ENCODE results near the gene GLRX3.
"Not testable (repeated sequence)": the region's sequence is repeated elsewhere in the genome, so short reads cannot be mapped to it uniquely, and the experiment has no call there.

The GLRX3 gene

GRCh38 chr10:130136226-130137089 is at the start of gene GLRX3:
GLRX3 (plus strand) TSS chr10:130136391; CDS start chr10:130136421, 30 bp downstream.
- no peak for FAIRE-seq

GRCh38 chr10:130090565-130090964 is 45.6 kb upstream of the GLRX3 start:
- not testable (repeated sequence) for FAIRE-seq

- FAIRE-seq = no peak
Measured at GRCh38 chr10:130099344-130099743, 36.8 kb upstream of the GLRX3 start.

- FAIRE-seq = no peak
Measured at GRCh38 chr10:130105724-130106123, 30.5 kb upstream of the GLRX3 start.

GRCh38 chr10:130108146-130108545 is 28.0 kb upstream of the GLRX3 start:
- FAIRE-seq = not testable (repeated sequence)

GRCh38 chr10:130108934-130109604 is 27.1 kb upstream of the GLRX3 start:
- FAIRE-seq = no peak

GRCh38 chr10:130109796-130110245 is 26.4 kb upstream of the GLRX3 start:
- no peak for FAIRE-seq

GRCh38 chr10:130110246-130111112 is 25.7 kb upstream of the GLRX3 start, which contains the start of gene C10orf143:
C10orf143 (minus strand) TSS chr10:130110830; CDS start chr10:130110772, 58 bp downstream.
- no peak for FAIRE-seq

GRCh38 chr10:130111113-130111851 is 24.9 kb upstream of the GLRX3 start:
- peak; percentile 46 for FAIRE-seq

GRCh38 chr10:130111852-130112180 is 24.4 kb upstream of the GLRX3 start:
- no peak for FAIRE-seq

GRCh38 chr10:130112821-130113220 is 23.4 kb upstream of the GLRX3 start:
- no peak for FAIRE-seq

- FAIRE-seq = not testable (repeated sequence)
Measured at GRCh38 chr10:130116942-130117341, 19.2 kb upstream of the GLRX3 start.

GRCh38 chr10:130117535-130117934 is 18.7 kb upstream of the GLRX3 start:
- FAIRE-seq = not testable (repeated sequence)

GRCh38 chr10:130121486-130122079 is 14.6 kb upstream of the GLRX3 start:
- FAIRE-seq = no peak

- FAIRE-seq = peak; percentile 32
Measured at GRCh38 chr10:130127364-130128061, 8.7 kb upstream of the GLRX3 start.

GRCh38 chr10:130128062-130128781 is 8.0 kb upstream of the GLRX3 start:
- no peak for FAIRE-seq

GRCh38 chr10:130128922-130129321 is 7.3 kb upstream of the GLRX3 start:
- no peak for FAIRE-seq

- no peak for FAIRE-seq
Measured at GRCh38 chr10:130135676-130136225, 440 bp upstream of the GLRX3 start.

- FAIRE-seq = no peak
Measured at GRCh38 chr10:130137090-130137448, 878 bp downstream of the GLRX3 start.
